Pancreas (tissue), 10 donors: ENCODE measurements around the gene SLCO4A1. TPM values are rescaled to one million over a fixed set of nuclear protein-coding genes. Genes with fewer than 3 reads are reported as not detected.

Experiments used
- ATAC-seq, 4 donors: fragments of 200-7000 bp; cut with Tn5 transposase; one replicate each; pipeline versions ENCODE4 v1.8.0 to v1.9.1; 2020; ENCODE audit warnings: mild to moderate bottlenecking in 4 of 4, moderate library complexity in 4 of 4
- DNase-seq, 6 donors: peaks; one replicate each; pipeline ENCODE4 v3.0.0-alpha.2; 2020
- FAIRE-seq: peaks from 2 replicates; lab custom pipeline; 2012; peaks lifted over from hg19 to GRCh38; lab: Jason Lieb, UNC
- H3K27ac ChIP-seq, 4 donors: fragments of 200-600 bp; sonication (generic); 1 replicate in 3 of 4; 2 replicates in 1 of 4; pipeline versions ENCODE4 v1.5.0 to v1.8.0; 2020
- H3K27me3 ChIP-seq, 4 donors: fragments of 200-600 bp; one replicate each; pipeline ENCODE4 v1.8.0; 2021
- H3K36me3 ChIP-seq, 3 donors: fragments of 200-600 bp; sonication (generic) in 1 of 3; one replicate each; pipeline versions ENCODE4 v1.5.0 to v1.8.0; 2020 to 2021
- H3K4me1 ChIP-seq, 3 donors: fragments of 200-600 bp; one replicate each; pipeline ENCODE4 v1.8.0; 2021
- H3K4me3 ChIP-seq, 4 donors: fragments of 200-600 bp; sonication (generic) in 2 of 4; one replicate each; pipeline versions ENCODE4 v1.5.0 to v1.8.0; 2020 to 2021
- H3K9me3 ChIP-seq, 4 donors: fragments of 200-600 bp; one replicate each; pipeline ENCODE4 v1.8.0; 2021
- WGBS, 2 donors: extraction: QIAGEN DNeasy Blood & Tissue Kit; methylation state at CpG; one replicate each; pipeline ENCODE4 v1.1.7; 2013; 5-methylcytosine and 5-hydroxymethylcytosine counted together
- intact Hi-C, 3 donors: fragments of 100-400 bp; cut with DNase I; formaldehyde crosslinking; loops; one replicate each; pipeline versions ENCODE4 v1.11.1 to v1.14.2; 2022
- polyA plus RNA-seq, 2 donors: library from polyadenylated mRNA; stranded (reverse); fragments of 200-250 nt; gene quantifications; one replicate each; pipeline ENCODE4 v1.2.3, GENCODE V29; 2013
- total RNA-seq, 6 donors: library from RNA; stranded (reverse); fragmentation: NEBNext Ultra II Directional in 4 of 6; extraction: Animal tissue kit (Norgen Biotek cat#: 25700) in 4 of 6; gene quantifications; one replicate each; pipeline versions ENCODE4 v1.2.1 to v1.2.4, GENCODE V29; 2021 to 2023
- TF ChIP-seq, protein P1 (sequence below), 4 donors: fragments of 200-600 bp; sonication (generic) in 3 of 4; IDR thresholded peaks; one replicate each; pipeline versions ENCODE4 v1.5.0 to v1.8.0; 2021; ENCODE audit warnings: antibody characterized with exemption in 4 of 4
- donor health status: healthy with polysubstance abuse.
- donor health status: DM: no; HTN: no; CAD: no; lungs with moderate emphysema.
- donor health status: DM: no; HTN: no; CAD: no.
- donor health status: control.
- donor health status: control.
- donor health status: Bipolar disorder and iron deficiency.
- donor health status: DM: yes; HTN: yes; CAD: no.
- donor health status: DM: no; HTN: no; CAD: no.
- donor health status: DM: no; HTN: no; CAD: no.
- donor health status: DM: yes; HTN: yes; CAD: no.

The SLCO4A1 gene
- total and polyA plus RNA-seq, 8 donors: 1.2 to 15.9 (median 2.2) TPM

DNA sequence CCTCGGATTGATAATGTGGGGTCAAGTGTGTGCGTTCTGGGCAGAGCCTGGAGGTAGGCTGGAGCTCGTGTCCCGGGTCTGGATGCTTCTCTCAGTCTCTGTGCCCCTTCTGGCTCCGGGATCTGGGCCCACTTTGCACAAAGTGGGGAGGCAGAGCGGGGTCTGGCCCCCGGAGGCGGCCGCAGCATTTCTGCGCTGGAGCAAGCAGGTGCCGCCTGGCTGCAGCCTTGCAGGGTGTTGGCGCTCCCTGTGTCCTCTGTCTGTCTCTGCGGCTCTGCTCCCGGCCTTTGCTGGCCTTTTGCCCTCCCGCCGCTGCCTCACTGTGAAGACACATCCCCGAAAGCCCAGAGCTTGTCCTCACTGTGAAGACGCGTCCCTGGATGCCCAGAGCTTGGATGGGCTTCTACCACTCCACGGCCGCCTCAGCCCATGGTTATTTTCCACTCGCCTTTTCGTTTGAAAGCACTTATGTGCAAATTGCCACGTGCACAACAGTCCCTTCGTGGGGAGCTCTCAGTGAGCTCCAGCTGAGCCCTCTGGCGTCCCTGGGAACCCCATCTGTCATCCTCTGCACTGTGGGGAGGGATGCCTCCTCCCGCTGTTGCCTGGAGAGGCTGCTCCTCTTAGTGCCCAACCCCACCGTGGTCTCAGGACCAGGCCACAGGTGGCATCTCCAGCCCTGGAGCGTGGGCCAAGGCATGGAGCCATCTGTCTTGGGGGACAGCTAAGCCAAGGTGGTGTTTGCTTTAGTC is 17.4 kb downstream of the SLCO4A1 start:
- Histone ChIP-seq H3K4me3 (no peak overlapping the region), H3K4me1 (no peaks in the 10 kb centered on the region), H3K27me3 (no peaks in the 10 kb centered on the region), H3K36me3 (no peaks in the 10 kb centered on the region), H3K9me3 (no peaks in the 10 kb centered on the region), H3K27ac (no peak overlapping the region)
- FAIRE-seq: no peak
- intact Hi-C loops: loop anchor here in 1 of 3 donors (5.0 kb wide), 1 partner anchor 123 kb away; no protein-coding TSS in a partner anchor
- 75 to 84% methylated on average over 26 to 29 of the region's 29 CpGs for WGBS, 2 donors
- peak in 1 of 6 donors; percentile 50 for DNase-seq
- no peak for ATAC-seq
- TF ChIP-seq, protein P1, sequence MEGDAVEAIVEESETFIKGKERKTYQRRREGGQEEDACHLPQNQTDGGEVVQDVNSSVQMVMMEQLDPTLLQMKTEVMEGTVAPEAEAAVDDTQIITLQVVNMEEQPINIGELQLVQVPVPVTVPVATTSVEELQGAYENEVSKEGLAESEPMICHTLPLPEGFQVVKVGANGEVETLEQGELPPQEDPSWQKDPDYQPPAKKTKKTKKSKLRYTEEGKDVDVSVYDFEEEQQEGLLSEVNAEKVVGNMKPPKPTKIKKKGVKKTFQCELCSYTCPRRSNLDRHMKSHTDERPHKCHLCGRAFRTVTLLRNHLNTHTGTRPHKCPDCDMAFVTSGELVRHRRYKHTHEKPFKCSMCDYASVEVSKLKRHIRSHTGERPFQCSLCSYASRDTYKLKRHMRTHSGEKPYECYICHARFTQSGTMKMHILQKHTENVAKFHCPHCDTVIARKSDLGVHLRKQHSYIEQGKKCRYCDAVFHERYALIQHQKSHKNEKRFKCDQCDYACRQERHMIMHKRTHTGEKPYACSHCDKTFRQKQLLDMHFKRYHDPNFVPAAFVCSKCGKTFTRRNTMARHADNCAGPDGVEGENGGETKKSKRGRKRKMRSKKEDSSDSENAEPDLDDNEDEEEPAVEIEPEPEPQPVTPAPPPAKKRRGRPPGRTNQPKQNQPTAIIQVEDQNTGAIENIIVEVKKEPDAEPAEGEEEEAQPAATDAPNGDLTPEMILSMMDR (IDR thresholded peaks at IDR 0.05): no peak

DNA sequence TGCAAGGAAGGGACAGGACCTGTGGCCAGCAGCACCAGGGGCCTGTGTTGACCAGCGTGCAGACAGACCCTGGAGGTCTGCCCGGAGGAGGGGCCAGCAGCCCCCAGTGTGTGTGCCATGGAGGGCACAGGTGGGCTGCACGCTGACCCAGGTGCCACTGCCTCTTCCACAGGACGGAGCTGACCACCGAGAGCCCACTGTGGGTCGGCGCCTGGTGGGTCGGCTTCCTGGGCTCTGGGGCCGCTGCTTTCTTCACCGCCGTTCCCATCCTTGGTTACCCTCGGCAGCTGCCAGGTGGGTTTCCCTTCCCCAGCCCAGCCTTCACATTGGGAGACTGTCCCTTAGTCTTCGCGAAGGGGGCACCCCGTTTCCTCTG is 17.9 kb downstream of the SLCO4A1 start:
- TF ChIP-seq, protein P1 (IDR thresholded peaks at IDR 0.05): no peak
- Histone ChIP-seq H3K4me3 (no peak overlapping the region), H3K9me3 (no peaks in the 10 kb centered on the region), H3K4me1 (no peaks in the 10 kb centered on the region), H3K36me3 (no peaks in the 10 kb centered on the region), H3K27me3 (no peaks in the 10 kb centered on the region), H3K27ac (no peak overlapping the region)
- WGBS, 2 donors: 76 to 88% methylated on average over 13 to 15 of the region's 15 CpGs
- DNase-seq (peak in 1 of 6 donors; percentile 42), ATAC-seq (no peak), FAIRE-seq (no peak)
- intact Hi-C loops: loop anchor here in 1 of 3 donors (5.0 kb wide), 1 partner anchor 122 kb away; no protein-coding TSS in a partner anchor

DNA sequence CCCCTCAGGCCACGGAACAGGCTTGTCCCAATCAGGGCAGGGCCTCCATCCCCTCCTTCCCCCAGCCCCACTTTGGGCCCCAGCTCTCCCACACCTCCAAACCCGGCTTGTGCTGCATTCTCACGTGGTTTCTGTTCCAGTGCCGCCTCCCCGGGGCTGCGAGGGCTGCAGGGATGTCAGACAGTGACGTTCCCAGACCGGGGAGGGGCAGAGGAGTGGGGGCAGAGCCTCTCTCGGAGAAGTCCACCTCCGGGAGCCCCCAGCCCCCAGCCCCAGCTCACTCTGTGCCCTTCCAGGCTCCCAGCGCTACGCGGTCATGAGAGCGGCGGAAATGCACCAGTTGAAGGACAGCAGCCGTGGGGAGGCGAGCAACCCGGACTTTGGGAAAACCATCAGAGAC is 18.5 kb downstream of the SLCO4A1 start:
- no peaks in the 10 kb centered on the region for H3K27me3 ChIP-seq
- no peak overlapping the region for H3K27ac ChIP-seq
- no peak for ATAC-seq
- no peaks in the 10 kb centered on the region for H3K9me3 ChIP-seq
- DNase-seq: peak in 1 of 6 donors; percentile 51
- intact Hi-C loops: loop anchor here in 1 of 3 donors (5.0 kb wide), 1 partner anchor 122 kb away; no protein-coding TSS in a partner anchor
- no peak overlapping the region for H3K4me3 ChIP-seq
- H3K4me1 ChIP-seq: no peaks in the 10 kb centered on the region
- FAIRE-seq: no peak
- 57 to 66% methylated on average over 18 of the region's 18 CpGs for WGBS, 2 donors
- no peaks in the 10 kb centered on the region for H3K36me3 ChIP-seq
- TF ChIP-seq, protein P1 (IDR thresholded peaks at IDR 0.05): no peak

DNA sequence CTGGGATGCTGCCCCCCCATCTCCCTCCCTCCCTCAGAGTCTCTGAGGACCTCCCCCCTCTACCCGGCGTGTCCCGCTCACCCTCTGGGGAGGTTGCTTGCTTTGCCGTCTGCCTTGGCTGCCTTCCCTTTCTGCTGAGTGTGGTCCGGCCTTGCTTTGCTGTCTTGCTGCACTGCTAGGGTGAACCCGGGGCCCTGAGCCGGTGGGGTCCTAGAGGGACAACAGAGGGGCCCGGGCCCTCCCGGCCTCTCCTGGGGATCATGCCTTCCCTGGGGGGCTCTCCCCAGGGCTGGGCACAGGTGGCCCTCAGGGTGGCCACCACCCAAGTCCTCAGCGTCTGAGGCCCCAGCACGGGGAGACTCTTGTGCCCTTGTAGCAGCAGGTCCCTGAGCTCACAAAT is 19.3 kb downstream of the SLCO4A1 start:
- Histone ChIP-seq H3K4me1 (no peaks in the 10 kb centered on the region), H3K27me3 (no peaks in the 10 kb centered on the region), H3K36me3 (no peaks in the 10 kb centered on the region), H3K9me3 (no peaks in the 10 kb centered on the region), H3K4me3 (no peak overlapping the region), H3K27ac (no peak overlapping the region)
- intact Hi-C loops: loop anchor here in 1 of 3 donors (5.0 kb wide), 1 partner anchor 121 kb away; no protein-coding TSS in a partner anchor
- WGBS, 2 donors: 75 to 88% methylated on average over 11 of the region's 11 CpGs
- TF ChIP-seq, protein P1 (IDR thresholded peaks at IDR 0.05): no peak
- FAIRE-seq (no peak), ATAC-seq (no peak), DNase-seq (peak in 1 of 6 donors; percentile 67)

DNA sequence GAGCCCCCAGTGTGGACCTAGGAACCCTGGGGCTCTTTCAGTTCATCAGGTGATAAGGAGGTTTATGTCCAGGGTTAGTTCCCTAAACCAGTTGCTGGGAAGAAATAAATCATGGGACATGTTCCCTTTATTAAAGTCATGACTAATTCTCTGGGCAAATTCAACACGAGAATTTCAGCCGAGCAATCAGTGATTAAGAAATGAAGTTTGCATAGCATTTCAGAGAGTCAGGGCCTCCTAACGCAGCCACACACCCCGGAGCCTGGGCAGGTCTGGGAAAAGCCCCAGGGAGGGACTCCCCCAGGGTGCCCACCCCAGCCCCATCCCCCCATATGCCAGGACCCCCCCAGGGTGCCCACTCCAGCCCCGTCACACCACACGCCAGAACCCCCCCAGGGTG is 20.1 kb downstream of the SLCO4A1 start:
- H3K27me3 ChIP-seq: no peaks in the 10 kb centered on the region
- DNase-seq: no peak
- 57% methylated on average over 6 of the region's 6 CpGs for WGBS, 2 donors
- no peak overlapping the region for H3K4me3 ChIP-seq
- H3K27ac ChIP-seq: no peak overlapping the region
- intact Hi-C loops: loop anchor here in 1 of 3 donors (5.0 kb wide), 1 partner anchor 120 kb away; no protein-coding TSS in a partner anchor
- H3K9me3 ChIP-seq: no peaks in the 10 kb centered on the region
- TF ChIP-seq, protein P1 (IDR thresholded peaks at IDR 0.05): no peak
- H3K4me1 ChIP-seq: no peaks in the 10 kb centered on the region
- ATAC-seq: peak in 1 of 4 donors; percentile 3
- no peaks in the 10 kb centered on the region for H3K36me3 ChIP-seq
- no peak for FAIRE-seq
